ENCODE measurements around the gene CLASP1.
"Not testable (repeated sequence)": the region's sequence is repeated elsewhere in the genome, so short reads cannot be mapped to it uniquely, and the experiment has no call there.

CLASP1 gene

GRCh38 chr2:121438290-121438689, 211.0 kb downstream of the CLASP1 start:
- not testable (repeated sequence) for H3K4me3 ChIP-seq (ENCODE audit: low read depth, low read length)

GRCh38 chr2:121436918-121437317, 212.3 kb downstream of the CLASP1 start:
- H3K4me3 ChIP-seq (ENCODE audit: low read depth, low read length) = no peak overlapping the region

GRCh38 chr2:121435790-121436189, 213.5 kb downstream of the CLASP1 start:
- H3K4me3 ChIP-seq (ENCODE audit: low read depth, low read length) = no peak overlapping the region

GRCh38 chr2:121431214-121431613, 218.0 kb downstream of the CLASP1 start:
- no peak overlapping the region for H3K4me3 ChIP-seq (ENCODE audit: low read depth, low read length)

GRCh38 chr2:121429927-121430520, 219.2 kb downstream of the CLASP1 start:
- H3K4me3 ChIP-seq (ENCODE audit: low read depth, low read length) = no peak overlapping the region

- no peak overlapping the region for H3K4me3 ChIP-seq (ENCODE audit: low read depth, low read length)
These were observed 220.0 kb downstream of the CLASP1 start for GRCh38 chr2:121429119-121429903.

- no peak overlapping the region for H3K4me3 ChIP-seq (ENCODE audit: low read depth, low read length)
These were observed 222.0 kb downstream of the CLASP1 start for GRCh38 chr2:121427187-121427689.

DNA sequence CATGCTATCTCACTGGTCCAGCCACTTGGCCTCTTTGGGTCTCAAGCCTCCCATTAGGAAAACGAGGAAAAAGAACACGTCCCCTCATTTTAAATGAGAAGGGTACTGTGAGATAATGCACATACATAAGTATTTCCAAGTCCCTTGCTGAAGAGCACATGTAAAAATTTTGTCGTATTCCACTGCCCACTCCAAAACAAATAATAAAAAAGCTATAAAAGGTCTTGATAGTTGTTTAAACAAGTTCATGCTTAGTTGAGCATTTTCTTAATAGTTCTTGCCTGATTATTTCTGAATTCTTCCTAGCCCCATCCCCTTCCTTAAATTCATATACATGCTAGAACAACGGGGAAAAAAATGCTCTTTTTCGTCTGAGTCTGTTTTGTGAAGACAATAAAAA, 228.8 kb downstream of the CLASP1 start:
- H3K4me3 ChIP-seq (ENCODE audit: low read depth, low read length) = no peak overlapping the region

DNA sequence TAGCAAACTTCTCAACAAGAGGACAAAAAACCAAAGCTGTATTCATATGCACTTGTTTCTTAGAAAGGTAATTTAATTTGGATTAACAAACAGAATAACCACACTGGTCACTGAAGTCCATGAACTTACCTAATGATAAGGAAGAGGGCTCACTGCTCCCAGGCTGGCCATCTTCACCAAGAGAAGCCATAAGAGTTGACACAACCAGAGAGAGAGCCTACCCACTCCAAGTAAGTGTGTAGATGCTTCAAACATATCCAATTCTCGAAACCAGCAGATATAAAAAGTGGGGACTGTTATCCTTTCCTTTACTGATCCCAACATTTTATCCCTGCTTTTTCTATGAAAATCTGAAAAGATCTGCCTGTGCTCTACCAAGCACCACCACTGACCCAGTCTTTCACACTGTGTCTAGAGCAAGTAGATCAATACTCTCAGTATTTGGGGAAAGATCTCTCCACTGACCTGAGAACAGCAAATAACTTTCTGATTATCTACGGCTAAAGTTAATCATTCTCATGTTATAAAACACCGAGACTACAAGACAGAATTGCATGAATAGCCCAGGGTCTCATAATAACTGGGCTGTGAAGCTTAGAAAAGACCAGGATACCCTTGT, 230.1 kb downstream of the CLASP1 start:
- H3K4me3 ChIP-seq (ENCODE audit: low read depth, low read length) = no peak overlapping the region

DNA sequence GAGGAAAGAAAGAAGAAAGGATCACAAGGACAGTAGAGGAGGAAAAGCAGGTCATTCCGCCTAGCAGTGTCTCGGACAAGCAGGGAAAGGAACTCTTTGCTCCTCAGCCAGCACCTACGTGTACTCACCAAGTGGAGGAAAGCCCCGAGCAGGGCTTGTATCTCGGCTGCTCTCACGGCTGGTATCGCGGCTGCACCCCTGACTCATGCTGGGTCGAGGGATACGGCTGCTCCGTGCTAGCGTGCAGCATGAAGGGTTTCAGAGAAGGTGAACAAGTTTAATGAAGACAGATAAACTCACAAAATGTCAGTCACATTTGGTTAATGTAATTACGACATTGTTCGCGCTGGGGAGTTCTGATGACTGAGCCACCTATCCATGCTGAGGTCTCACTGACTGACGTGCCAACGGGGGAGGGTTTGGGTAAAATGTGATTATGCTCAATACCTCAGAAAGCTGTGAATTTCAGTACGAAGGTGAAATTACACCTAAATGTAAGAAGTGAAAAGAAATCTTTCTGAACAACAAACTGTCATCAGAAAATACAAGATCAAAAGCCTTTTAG, 230.7 kb downstream of the CLASP1 start:
- no peak overlapping the region for H3K4me3 ChIP-seq (ENCODE audit: low read depth, low read length)

DNA sequence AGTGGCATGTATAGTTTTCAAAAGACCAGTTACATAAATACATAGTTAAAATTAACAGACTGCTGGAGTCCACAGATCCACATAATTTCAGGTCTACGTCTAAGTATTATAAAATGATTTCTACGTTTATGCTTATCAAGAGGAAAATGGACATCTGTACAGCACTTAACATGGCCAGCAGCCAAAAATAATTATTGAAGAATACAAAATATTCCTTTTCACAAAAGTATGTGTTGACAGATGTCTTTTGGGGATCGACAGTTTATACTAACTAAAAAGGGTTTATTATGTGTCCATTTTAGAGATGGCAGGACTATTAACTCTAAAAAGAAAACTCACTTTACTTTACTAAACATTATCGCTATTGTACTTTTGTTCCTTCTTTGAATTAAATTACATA, 231.4 kb downstream of the CLASP1 start:
- H3K4me3 ChIP-seq (ENCODE audit: low read depth, low read length) = no peak overlapping the region

- H3K4me3 ChIP-seq (ENCODE audit: low read depth, low read length) = no peak overlapping the region
These were observed 233.5 kb downstream of the CLASP1 start for GRCh38 chr2:121415727-121416126.

DNA sequence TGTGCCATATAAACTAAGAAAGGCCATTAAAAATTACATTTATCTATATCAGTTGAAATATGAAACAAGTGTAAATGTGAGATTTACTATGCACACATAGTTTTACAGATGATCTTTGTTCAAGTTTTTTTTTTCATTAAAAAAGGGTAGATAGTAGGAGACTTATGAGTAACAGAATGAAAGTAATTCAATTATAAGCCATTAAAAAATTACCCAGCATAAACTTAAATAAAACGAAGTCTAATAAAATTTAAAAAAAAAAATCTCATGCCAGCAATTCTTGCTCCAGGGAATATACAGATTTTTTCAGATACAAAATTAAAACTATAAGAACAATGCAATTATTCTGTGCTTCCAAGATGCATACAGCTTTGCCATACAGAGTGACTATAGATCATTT, 236.9 kb downstream of the CLASP1 start:
- no peak overlapping the region for H3K4me3 ChIP-seq (ENCODE audit: low read depth, low read length)

- H3K4me3 ChIP-seq (ENCODE audit: low read depth, low read length) = no peak overlapping the region
These were observed 239.3 kb downstream of the CLASP1 start for GRCh38 chr2:121409966-121410365.

DNA sequence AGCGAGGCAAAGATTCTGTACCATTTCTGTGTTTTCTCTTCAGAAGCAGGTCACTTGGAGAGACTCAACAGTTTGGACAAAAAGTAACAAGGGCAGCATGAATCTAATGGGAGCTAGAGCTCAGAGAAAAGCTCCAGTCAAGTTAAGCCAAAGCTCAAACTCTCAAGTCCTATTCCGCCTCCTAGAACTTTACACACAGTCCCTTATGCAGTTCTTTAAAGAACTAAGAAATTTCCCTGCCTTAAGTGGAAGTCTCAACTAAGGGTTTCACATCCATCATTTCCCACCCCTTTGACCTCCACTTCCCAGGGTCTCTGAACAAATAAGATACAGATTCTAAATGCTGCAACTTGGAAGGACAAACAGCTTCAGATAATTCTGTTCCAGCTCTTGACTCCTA, 239.9 kb downstream of the CLASP1 start:
- no peak overlapping the region for H3K4me3 ChIP-seq (ENCODE audit: low read depth, low read length)

DNA sequence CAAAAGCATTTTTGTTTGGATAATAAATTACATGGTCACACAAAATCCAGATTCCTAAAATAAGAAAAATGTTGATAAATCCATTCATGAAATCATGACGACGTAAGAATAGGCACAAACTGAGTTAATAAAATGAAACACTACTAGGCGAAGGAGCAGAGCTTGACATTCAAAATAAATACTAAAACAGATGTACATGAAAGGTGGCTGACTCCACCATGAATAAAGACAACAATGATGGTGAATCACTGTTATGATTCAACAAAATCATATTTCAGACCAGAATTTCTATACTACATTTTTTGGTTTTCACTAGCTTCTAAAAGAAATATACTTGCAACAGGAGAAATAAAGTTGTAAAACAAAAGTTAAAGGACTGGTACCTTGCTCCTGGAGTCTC, 240.6 kb downstream of the CLASP1 start:
- no peak overlapping the region for H3K4me3 ChIP-seq (ENCODE audit: low read depth, low read length)

- no peak overlapping the region for H3K4me3 ChIP-seq (ENCODE audit: low read depth, low read length)
These were observed 244.0 kb downstream of the CLASP1 start for GRCh38 chr2:121405233-121405632.

DNA sequence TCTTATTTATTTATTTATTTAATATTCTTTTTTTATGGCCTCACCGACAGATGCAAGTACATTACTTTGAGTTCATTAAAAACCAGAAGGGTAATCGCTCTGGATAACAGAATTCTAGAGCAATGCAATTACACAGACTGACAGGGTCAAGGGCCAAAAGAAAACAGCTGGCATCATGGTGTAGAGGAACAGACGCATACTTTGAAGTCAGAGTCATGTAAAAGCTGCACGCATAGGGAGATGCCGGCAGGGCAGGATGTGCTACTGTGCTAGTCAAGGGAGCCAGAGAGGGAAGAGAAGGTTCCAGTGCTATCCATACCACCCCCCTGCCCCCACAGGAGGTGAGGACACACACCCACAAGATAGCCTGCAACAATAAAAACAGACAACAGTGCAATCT, 249.1 kb downstream of the CLASP1 start:
- H3K4me3 ChIP-seq (ENCODE audit: low read depth, low read length) = no peak overlapping the region

GRCh38 chr2:121398853-121399252, 250.4 kb downstream of the CLASP1 start:
- no peak overlapping the region for H3K4me3 ChIP-seq (ENCODE audit: low read depth, low read length)

- no peak overlapping the region for H3K4me3 ChIP-seq (ENCODE audit: low read depth, low read length)
These were observed 259.1 kb downstream of the CLASP1 start for GRCh38 chr2:121390082-121390692.

DNA sequence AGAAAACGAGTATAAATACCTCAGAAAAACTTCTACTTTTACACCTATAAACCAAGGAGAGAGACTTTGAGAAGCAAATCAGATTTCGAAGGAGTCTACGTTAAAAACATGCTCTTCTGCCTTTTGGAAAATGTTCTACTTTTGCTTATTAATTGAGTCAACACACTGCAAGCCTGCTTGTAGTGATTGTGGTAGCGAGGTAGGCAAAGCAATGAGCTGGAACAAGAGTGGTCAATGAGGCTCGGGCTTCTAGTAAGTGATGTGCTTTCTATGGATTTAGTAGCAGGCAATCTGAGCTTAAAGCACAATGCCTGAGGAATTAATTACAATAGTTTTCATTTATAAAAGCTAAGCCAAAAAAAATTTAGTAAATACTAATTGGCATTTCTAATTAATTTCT, 260.9 kb downstream of the CLASP1 start:
- no peak overlapping the region for H3K4me3 ChIP-seq (ENCODE audit: low read depth, low read length)
